GM21423 (cell line): ENCODE results near the gene C16orf89.
"Not testable (repeated sequence)": the region's sequence is repeated elsewhere in the genome, so short reads cannot be mapped to it uniquely, and the experiment has no call there.

Experiments
- ATAC-seq: cut with Tn5 transposase; IDR thresholded peaks from one replicate; pipeline ENCODE4 v1.9.1; 2021; ENCODE audit warnings: mild to moderate bottlenecking, moderate library complexity; ENCODE audit not compliant: unreplicated experiment

The C16orf89 gene

GRCh38 chr16:5065813-5066212 lies at the start of gene C16orf89:
C16orf89 (minus strand) TSS chr16:5065956; CDS start chr16:5065908, 48 bp downstream.
- no peak for ATAC-seq

- ATAC-seq: not testable (repeated sequence)
Observed at GRCh38 chr16:5110933-5111332, 45.2 kb upstream of the C16orf89 start.

GRCh38 chr16:5108505-5109158 lies 42.9 kb upstream of the C16orf89 start:
- ATAC-seq: no peak

GRCh38 chr16:5105039-5105438 lies 39.3 kb upstream of the C16orf89 start:
- not testable (repeated sequence) for ATAC-seq

GRCh38 chr16:5103296-5104032 lies 37.7 kb upstream of the C16orf89 start:
- not testable (repeated sequence) for ATAC-seq

- ATAC-seq: not testable (repeated sequence)
Observed at GRCh38 chr16:5099174-5099573, 33.4 kb upstream of the C16orf89 start.

GRCh38 chr16:5098221-5099159 lies 32.7 kb upstream of the C16orf89 start:
- ATAC-seq: peak; percentile 62

GRCh38 chr16:5097470-5098220 lies 31.9 kb upstream of the C16orf89 start, which contains the start of gene EEF2KMT:
EEF2KMT (minus strand) TSS chr16:5097795; CDS start chr16:5097739, 56 bp downstream.
- ATAC-seq: peak; percentile 96

GRCh38 chr16:5097061-5097469 lies 31.3 kb upstream of the C16orf89 start:
- ATAC-seq: not testable (repeated sequence)

GRCh38 chr16:5096437-5097060 lies 30.8 kb upstream of the C16orf89 start:
- not testable (repeated sequence) for ATAC-seq

GRCh38 chr16:5095145-5095830 lies 29.5 kb upstream of the C16orf89 start:
- ATAC-seq: not testable (repeated sequence)

- not testable (repeated sequence) for ATAC-seq
Observed at GRCh38 chr16:5093746-5094145, 28.0 kb upstream of the C16orf89 start.

GRCh38 chr16:5093081-5093480 lies 27.3 kb upstream of the C16orf89 start:
- not testable (repeated sequence) for ATAC-seq

- ATAC-seq: not testable (repeated sequence)
Observed at GRCh38 chr16:5090592-5090991, 24.8 kb upstream of the C16orf89 start.

GRCh38 chr16:5089911-5090555 lies 24.3 kb upstream of the C16orf89 start:
- not testable (repeated sequence) for ATAC-seq

- not testable (repeated sequence) for ATAC-seq
Observed at GRCh38 chr16:5088936-5089335, 23.2 kb upstream of the C16orf89 start.

GRCh38 chr16:5088086-5088790 lies 22.5 kb upstream of the C16orf89 start:
- ATAC-seq: not testable (repeated sequence)

GRCh38 chr16:5085716-5086115 lies 20.0 kb upstream of the C16orf89 start:
- not testable (repeated sequence) for ATAC-seq
